ENCODE results near the gene VPS41. TPM values are rescaled to one million over a fixed set of nuclear protein-coding genes. Genes with fewer than 3 reads are reported as not detected.

VPS41 gene
- total and polyA plus RNA-seq, 12 donors: 12.7 to 133 (median 59.8) TPM

DNA sequence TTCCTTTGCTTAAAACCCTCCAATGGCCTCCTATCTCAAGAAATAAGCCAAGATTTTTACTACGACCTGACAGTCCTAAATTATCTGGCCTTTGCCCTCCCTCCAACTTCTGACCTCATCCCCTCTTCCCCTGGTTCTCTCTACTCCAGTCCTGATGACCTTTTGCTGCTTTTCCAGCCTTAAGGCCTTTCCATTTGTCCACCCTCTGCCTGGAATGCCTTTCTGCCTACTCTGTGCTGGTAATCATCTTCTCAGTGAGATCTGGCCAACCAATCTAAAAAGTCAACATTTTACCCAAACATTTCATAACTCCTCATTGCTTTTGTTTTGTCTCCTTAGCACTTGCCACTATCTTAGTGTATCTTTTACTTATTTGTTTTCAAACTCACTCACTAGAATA lies 75.7 kb downstream of the VPS41 start:
- DNase-seq: no peak
- H3K4me1 ChIP-seq (replicated peaks in 1 of 2): peaks cover 0 to 10% of the 10 kb centered on the region in 2 donors
- intact Hi-C loops (cut with DNase I): no loop called here
- peaks cover 0 to 4% of the 10 kb centered on the region in 2 donors for H3K36me3 ChIP-seq (replicated peaks in 1 of 2)
- no peaks in the 10 kb centered on the region for H3K9me3 ChIP-seq (replicated peaks in 1 of 3)
- H3K27ac ChIP-seq: no peak overlapping the region
- TF ChIP-seq, protein P1, sequence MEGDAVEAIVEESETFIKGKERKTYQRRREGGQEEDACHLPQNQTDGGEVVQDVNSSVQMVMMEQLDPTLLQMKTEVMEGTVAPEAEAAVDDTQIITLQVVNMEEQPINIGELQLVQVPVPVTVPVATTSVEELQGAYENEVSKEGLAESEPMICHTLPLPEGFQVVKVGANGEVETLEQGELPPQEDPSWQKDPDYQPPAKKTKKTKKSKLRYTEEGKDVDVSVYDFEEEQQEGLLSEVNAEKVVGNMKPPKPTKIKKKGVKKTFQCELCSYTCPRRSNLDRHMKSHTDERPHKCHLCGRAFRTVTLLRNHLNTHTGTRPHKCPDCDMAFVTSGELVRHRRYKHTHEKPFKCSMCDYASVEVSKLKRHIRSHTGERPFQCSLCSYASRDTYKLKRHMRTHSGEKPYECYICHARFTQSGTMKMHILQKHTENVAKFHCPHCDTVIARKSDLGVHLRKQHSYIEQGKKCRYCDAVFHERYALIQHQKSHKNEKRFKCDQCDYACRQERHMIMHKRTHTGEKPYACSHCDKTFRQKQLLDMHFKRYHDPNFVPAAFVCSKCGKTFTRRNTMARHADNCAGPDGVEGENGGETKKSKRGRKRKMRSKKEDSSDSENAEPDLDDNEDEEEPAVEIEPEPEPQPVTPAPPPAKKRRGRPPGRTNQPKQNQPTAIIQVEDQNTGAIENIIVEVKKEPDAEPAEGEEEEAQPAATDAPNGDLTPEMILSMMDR (IDR thresholded peaks at IDR 0.05): no peak
- TF ChIP-seq POLR2A (IDR thresholded peaks at IDR 0.05): no peak
- WGBS, 4 donors: 70 to 78% (median 73%) methylated on average over 1 of the region's 1 CpG
- H3K27me3 ChIP-seq: no peaks in the 10 kb centered on the region
- no peak overlapping the region for H3K4me3 ChIP-seq

DNA sequence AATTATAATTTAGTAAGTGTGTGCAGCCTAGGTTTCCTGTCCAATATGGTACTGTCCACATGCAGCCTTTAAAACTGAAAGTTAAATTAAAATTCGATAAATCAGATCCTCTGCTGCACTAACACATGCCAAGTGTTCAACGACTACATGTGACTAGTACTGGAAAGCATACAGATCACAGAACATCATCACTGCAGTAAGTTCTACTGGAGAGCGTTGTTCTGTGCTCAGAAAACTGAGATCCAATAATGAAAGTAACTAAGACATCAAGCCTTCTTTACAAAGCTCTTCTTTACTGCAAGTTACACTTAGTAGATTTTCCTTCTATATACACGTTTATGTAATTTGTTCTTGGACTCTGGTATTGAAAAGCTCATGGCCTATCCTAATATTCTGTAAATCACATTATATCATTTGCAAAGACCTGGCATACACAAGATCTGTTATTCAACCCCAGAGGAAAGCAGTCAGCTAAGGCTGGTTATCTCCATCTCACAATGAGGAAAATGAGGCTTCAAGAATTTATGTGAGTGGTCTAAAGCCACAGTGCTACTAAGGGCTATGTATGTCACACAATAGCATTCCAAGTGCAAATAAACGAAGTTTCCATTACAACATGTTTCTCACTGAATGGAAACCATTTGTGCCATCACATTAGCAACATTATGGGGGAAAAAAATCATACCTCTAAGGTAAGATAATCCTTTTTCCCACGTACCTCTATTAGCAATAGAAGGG lies 77.6 kb downstream of the VPS41 start:
- H3K27me3 ChIP-seq: no peaks in the 10 kb centered on the region
- H3K9me3 ChIP-seq (replicated peaks in 1 of 3): no peaks in the 10 kb centered on the region
- intact Hi-C loops (cut with DNase I): no loop called here
- H3K4me3 ChIP-seq: no peak overlapping the region
- WGBS, 4 donors: 76 to 84% (median 83%) methylated on average over 6 of the region's 6 CpGs
- TF ChIP-seq, protein P1 (IDR thresholded peaks at IDR 0.05): no peak
- TF ChIP-seq POLR2A (IDR thresholded peaks at IDR 0.05): no peak
- no peak for DNase-seq
- peaks cover 0 to 12% of the 10 kb centered on the region in 2 donors for H3K4me1 ChIP-seq (replicated peaks in 1 of 2)
- H3K36me3 ChIP-seq (replicated peaks in 1 of 2): peaks cover 0 to 4% of the 10 kb centered on the region in 2 donors
- no peak overlapping the region for H3K27ac ChIP-seq

DNA sequence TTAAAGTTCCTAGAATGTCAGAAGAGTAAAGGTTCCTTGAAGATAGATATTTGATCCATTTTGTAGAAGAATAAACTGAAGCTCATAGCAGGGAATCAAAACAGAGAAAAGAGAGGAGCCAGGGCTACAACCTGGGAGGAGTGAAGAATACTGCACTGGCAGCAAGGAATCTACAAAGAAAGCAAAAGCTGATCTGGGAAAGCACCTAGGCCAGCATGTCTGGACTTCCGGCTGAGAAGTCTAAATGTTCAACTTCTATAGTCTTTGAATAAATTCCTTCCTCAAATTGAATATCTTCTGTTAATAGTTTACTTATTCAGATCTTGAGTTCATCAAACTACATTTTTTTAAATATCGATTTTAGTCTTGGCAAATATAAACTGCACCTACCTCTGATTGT lies 78.2 kb downstream of the VPS41 start:
- Histone ChIP-seq H3K9me3 (replicated peaks in 1 of 3) (no peaks in the 10 kb centered on the region), H3K4me1 (replicated peaks in 1 of 2) (peaks cover 0 to 14% of the 10 kb centered on the region in 2 donors), H3K36me3 (replicated peaks in 1 of 2) (peaks cover 0 to 4% of the 10 kb centered on the region in 2 donors), H3K27me3 (no peaks in the 10 kb centered on the region), H3K27ac (no peak overlapping the region), H3K4me3 (no peak overlapping the region)
- no peak for TF ChIP-seq POLR2A (IDR thresholded peaks at IDR 0.05)
- TF ChIP-seq, protein P1 (IDR thresholded peaks at IDR 0.05): no peak
- 88 to 98% (median 92%) methylated on average over 2 of the region's 2 CpGs for WGBS, 4 donors
- intact Hi-C loops (cut with DNase I): no loop called here
- no peak for DNase-seq

DNA sequence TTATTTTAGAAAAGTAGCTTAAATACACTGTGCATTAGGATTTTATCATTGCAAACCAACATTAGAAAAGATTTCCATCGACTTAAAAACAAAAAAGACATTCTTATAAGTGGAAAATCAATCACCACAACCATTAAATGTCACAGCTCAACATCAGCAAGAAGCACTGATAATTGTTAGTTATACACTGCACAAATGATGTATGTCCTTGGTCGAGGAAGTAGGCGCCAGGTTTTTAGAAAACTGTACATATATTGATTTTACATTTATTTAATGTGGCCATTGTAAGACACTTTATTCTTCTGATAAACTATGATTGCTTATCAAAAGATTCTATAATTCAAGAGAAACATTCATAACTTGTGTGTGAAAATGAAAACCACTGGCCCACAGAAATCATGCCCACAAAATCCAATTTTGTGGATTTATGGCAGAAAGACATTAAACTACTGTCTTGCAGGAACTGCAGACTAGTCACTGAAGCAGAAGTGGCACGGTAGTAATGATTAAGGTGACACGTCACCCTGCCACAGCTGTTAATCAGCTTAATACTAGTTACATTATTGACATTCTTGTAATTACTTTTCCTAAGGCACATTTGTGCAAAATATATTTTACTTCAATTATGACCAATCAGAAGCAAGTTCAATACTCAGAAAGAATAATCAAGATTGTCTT lies 79.4 kb downstream of the VPS41 start:
- Histone ChIP-seq H3K36me3 (replicated peaks in 1 of 2) (peaks cover 0 to 4% of the 10 kb centered on the region in 2 donors), H3K4me3 (no peak overlapping the region), H3K9me3 (replicated peaks in 1 of 3) (no peaks in the 10 kb centered on the region), H3K27ac (no peak overlapping the region), H3K27me3 (no peaks in the 10 kb centered on the region), H3K4me1 (replicated peaks in 1 of 2) (peaks cover 0 to 14% of the 10 kb centered on the region in 2 donors)
- DNase-seq: no peak
- TF ChIP-seq, protein P1 (IDR thresholded peaks at IDR 0.05): no peak
- intact Hi-C loops (cut with DNase I): no loop called here
- WGBS, 4 donors: 89 to 95% (median 92%) methylated on average over 5 of the region's 5 CpGs
